Breast epithelium (tissue), 3 donors: ENCODE measurements around the gene SELENOM.

Experiments used
- CTCF ChIP-seq, 3 donors: fragments of 450-650 bp; IDR thresholded peaks; one replicate each; pipeline ENCODE4 v1.5.1; 2016 to 2017; ENCODE audit warnings: antibody characterized with exemption in 3 of 3, mild to moderate bottlenecking in 3 of 3, moderate library complexity in 3 of 3
- POLR2A ChIP-seq: fragments of 450-650 bp; IDR thresholded peaks from one replicate; pipeline ENCODE4 v1.6.1; 2016; ENCODE audit warnings: antibody characterized with exemption, mild to moderate bottlenecking, moderate library complexity
- POLR2AphosphoS5 ChIP-seq, 3 donors: sonication (generic); formaldehyde crosslinking; IDR thresholded peaks; one replicate each; pipeline ENCODE4 v1.6.1; 2017; ENCODE audit warnings: antibody characterized with exemption in 3 of 3

DNA sequence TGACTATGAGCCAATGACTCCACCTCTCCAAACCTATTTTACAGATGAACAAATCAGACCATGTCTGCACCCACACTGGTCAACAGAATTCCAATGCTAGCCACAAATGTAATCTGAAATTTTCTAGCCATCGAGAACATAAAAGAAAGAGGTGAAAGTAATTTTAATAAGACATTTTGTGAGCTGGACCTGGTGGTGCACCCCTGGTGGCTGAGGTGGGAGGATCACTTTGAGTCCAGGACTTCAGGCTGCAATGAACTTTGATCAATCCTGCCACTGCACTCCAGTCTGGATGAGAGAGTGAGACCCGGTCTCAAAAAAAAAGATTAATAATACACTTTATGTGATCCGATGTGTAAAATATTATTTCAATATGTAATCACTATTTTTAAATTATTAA lies 43.2 kb upstream of the SELENOM start:
- TF ChIP-seq CTCF (IDR thresholded peaks at IDR 0.05) (no peak), POLR2AphosphoS5 (IDR thresholded peaks at IDR 0.05) (no peak), POLR2A (no peak)
